ENCODE results near the gene RTEL1. TPM values are rescaled to one million over a fixed set of nuclear protein-coding genes. Genes with fewer than 3 reads are reported as not detected.
"Not testable (repeated sequence)": the region's sequence is repeated elsewhere in the genome, so short reads cannot be mapped to it uniquely, and the experiment has no call there.

The RTEL1 gene
- 10 to 100 TPM; 13.5 to 17.3 TPM for total RNA-seq
- long read RNA-seq, full-length matches to known transcripts = 1 of 5 reads
- long read RNA-seq, partial matches to known transcripts = 1 of 5 reads
- long read RNA-seq, other reads (novel, unspliced or antisense) = 3 of 5 reads

DNA sequence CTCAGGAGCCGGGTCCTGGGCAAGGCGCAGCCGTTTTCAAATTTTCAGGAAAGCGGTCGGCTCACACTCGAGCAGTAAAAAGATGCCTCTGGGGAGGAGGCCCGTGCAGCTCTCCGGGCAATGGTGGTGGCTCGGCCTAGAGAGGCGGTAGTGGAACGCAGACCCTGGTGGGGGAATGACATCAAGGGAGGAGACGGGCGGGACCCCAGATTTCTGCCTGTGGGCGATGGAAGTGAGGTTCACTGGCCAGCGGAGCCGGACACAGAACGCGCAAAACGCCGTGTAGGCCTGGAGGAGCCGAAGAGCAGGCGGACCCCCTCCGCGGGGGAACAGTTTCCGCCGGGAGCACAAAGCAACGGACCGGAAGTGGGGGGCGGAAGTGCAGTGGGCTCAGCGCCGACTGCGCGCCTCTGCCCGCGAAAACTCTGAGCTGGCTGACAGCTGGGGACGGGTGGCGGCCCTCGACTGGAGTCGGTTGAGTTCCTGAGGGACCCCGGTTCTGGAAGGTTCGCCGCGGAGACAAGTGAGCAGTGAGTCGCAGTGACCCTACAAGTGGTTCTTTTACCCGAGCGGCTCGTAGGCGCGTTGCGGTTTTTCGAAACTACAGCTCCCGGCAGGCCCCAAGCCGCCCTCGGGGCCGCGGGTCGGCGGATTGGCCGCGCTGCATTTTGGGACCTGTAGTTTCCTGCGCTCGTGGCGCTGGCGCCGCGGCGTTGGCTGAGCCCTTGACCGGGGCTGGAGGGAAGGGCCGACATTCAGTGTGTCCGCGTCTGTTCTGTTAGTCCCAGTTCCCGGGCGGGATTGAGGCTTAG, at the start of gene RTEL1:
RTEL1 (plus strand) TSS at position 376 of the 812 bp plus-strand sequence. CDS start 1,091 bp downstream, outside the sequence.
- peak; percentile 94 for DNase-seq
- ATAC-seq = peak; percentile 95
- intact Hi-C loops (cut with DNase I) = loop anchor here in 1 of 2 donors (1.0 kb wide), 1 partner anchor 49 kb away; the partner anchor contains the start of gene ARFRP1

- no peak for ATAC-seq
- intact Hi-C loops (cut with DNase I) = loop anchor here in 1 of 2 donors (5.0 kb wide), 1 partner anchor 74 kb away; the partner anchor contains the start of gene PTK6
- DNase-seq = no peak
Measured at GRCh38 chr20:63610581-63611435, 47.3 kb upstream of the RTEL1 start.

- intact Hi-C loops (cut with DNase I) = loop anchor here in 1 of 2 donors (5.0 kb wide), 1 partner anchor 74 kb away; the partner anchor contains the start of gene PTK6
- ATAC-seq = no peak
- no peak for DNase-seq
Measured at GRCh38 chr20:63611646-63612045, 46.5 kb upstream of the RTEL1 start.

- intact Hi-C loops (cut with DNase I) = loop anchor here in 1 of 2 donors (5.0 kb wide), 1 partner anchor 75 kb away; the partner anchor contains the start of gene PTK6
- ATAC-seq (peak in 1 of 2 donors; percentile 15), DNase-seq (no peak)
Measured at GRCh38 chr20:63612276-63612931, 45.7 kb upstream of the RTEL1 start.

- not testable (repeated sequence) for ATAC-seq, DNase-seq
- intact Hi-C loops (cut with DNase I) = loop anchor here in 1 of 2 donors (5.0 kb wide), 1 partner anchor 77 kb away; the partner anchor contains the start of gene PTK6
Measured at GRCh38 chr20:63613863-63614594, 44.1 kb upstream of the RTEL1 start.

- intact Hi-C loops (cut with DNase I) = no loop called here
- DNase-seq (no peak), ATAC-seq (no peak)
Measured at GRCh38 chr20:63617092-63617875, 40.8 kb upstream of the RTEL1 start.

- DNase-seq = no peak
- intact Hi-C loops (cut with DNase I) = no loop called here
- no peak for ATAC-seq
Measured at GRCh38 chr20:63617876-63618265, 40.2 kb upstream of the RTEL1 start.

DNA sequence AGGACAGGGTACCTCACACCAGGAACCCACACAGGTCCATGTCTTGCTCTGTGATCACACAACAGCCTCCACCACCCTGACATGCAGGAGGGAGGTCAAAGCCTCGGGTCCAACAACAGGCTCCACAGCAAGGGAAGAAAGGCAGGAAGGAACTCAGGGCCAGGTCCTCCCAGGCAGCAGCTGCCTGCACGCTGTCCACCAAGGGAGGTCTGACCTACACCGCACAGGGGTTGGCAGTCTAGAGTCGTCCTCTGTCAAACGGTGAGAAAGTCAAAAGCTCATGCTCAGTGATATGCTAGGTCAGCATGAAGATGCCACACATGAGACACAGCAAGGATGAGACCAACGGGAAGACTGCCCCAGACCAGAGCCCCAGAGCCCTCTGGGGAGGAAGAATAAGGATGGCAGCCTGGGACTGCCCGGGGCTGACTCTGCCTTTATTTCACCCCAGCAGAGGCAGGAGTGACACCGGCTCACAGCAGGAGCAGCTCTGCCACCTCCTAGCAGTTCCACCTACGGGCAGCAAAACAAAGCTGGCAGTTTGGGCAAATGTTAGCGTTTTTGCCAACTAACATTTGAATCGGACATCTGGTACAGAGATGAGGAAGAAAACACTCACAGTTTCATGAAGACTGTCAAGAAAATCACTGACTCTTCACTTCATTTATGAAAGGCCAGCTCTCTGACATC, 39.7 kb upstream of the RTEL1 start:
- ATAC-seq = no peak
- intact Hi-C loops (cut with DNase I) = no loop called here
- DNase-seq = no peak

- intact Hi-C loops (cut with DNase I) = no loop called here
- ATAC-seq (no peak), DNase-seq (no peak)
Measured at GRCh38 chr20:63619086-63619485, 39.0 kb upstream of the RTEL1 start.

- intact Hi-C loops (cut with DNase I) = no loop called here
- ATAC-seq (no peak), DNase-seq (no peak)
Measured at GRCh38 chr20:63619505-63619904, 38.6 kb upstream of the RTEL1 start.

GRCh38 chr20:63620991-63621390, 37.1 kb upstream of the RTEL1 start:
- intact Hi-C loops (cut with DNase I) = no loop called here
- ATAC-seq (no peak), DNase-seq (no peak)

GRCh38 chr20:63622096-63622495, 36.0 kb upstream of the RTEL1 start:
- ATAC-seq (no peak), DNase-seq (no peak)
- intact Hi-C loops (cut with DNase I) = no loop called here

DNA sequence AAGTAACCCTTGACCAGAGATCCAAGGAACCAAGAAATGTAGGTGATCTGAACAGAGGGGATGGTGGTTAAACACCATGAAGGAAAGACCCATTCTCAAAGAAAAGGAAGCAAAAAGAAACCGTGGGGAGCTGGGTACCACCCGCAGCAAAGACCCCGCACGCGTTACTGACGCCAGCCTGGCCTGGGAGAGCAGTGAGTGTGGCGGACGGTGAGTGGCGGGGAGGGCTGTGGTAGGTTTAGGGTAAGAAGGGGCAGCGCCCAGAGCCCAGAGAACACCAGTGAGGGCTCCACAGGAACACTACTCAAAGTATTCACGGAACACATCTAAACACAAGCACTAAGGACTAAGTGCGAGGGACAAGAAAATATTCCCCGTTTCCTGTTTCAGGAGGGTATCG, 35.4 kb upstream of the RTEL1 start:
- DNase-seq = no peak
- no peak for ATAC-seq
- intact Hi-C loops (cut with DNase I) = no loop called here

- intact Hi-C loops (cut with DNase I) = no loop called here
- no peak for ATAC-seq
Measured at GRCh38 chr20:63624486-63624885, 33.6 kb upstream of the RTEL1 start.

DNA sequence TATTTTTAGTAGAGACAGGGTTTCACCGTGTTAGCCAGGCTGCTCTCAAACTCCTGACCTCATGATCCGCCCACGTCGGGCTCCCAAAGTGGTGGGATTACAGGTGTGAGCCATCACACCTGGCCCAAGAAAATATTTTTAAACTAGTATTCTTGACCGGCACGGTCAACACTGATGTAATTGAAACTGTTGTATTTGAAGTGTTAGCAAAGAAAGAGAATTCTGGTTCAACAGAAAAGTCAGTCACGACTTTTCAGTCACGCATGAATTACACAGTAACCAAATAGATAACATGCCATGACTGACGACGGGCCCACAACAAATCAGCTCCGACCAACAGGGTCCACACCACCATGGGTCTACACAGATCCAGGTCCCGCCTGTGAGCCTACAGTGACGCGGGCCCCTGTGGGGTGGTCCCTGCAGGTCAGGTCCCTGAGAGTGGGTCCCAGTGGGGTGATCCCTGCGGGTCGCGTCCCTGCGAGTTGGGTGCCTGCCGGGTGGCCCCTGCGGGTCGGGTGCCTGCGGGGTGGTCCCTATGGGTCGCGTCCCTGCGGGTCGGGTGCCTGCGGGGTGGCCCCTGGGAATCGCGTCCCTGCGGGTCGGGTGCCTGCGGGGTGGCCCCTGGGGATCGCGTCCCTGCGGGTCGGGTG, 32.2 kb upstream of the RTEL1 start:
- DNase-seq = no peak
- no peak for ATAC-seq
- intact Hi-C loops (cut with DNase I) = no loop called here

More at GRCh38 chr20:63624486-63624885, 33.6 kb upstream of the RTEL1 start:
- no peak for DNase-seq

DNA sequence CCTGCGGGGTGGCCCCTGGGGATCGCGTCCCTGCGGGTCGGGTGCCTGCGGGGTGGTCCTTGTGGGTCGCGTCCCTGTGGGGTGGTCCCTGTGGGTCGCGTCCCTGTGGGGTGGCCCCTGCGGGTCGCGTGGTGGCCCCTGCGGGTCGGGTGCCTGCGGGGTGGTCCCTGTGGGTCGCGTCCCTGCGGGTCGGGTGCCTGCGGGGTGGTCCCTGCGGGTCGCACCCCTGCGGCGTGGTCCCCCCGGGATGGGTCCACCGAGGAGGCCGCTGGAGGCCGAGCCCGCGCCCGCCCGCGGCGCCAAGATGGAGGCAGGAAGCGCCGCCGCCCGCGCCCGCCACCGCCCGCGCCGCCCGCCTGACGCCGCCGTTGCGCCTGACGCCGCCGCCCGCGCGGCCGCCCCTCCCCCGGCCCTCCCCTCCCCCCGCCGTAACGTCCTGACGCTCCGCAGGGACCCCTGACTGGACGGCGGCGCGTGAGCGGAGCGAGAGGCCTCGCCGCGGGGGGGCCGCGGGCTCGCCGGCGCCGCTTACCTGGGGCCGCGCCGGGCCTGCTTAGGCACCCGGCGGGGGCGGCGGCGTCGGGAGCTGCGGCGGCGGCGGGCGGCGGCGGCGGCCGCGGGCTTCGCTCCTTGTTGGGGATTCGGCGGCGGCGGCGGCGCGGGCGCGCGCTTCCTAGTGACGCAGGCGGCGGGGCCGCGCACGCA, 31.5 kb upstream of the RTEL1 start, which contains the start of gene GMEB2:
GMEB2 (minus strand) TSS at position 678 of the 705 bp plus-strand sequence. CDS start 7,704 bp downstream, outside the sequence.
- intact Hi-C loops (cut with DNase I) = no loop called here
- DNase-seq = peak; percentile 81
- peak; percentile 26 to 56 for ATAC-seq
